SK-N-SH (cell line): ENCODE results near the gene COLEC11. TPM values are rescaled to one million over a fixed set of nuclear protein-coding genes. Genes with fewer than 3 reads are reported as not detected.
A peak's percentile ranks its signal among the peaks of the same experiment; 100 is the strongest.

Experiments used
- CTCF ChIA-PET: fragments of 300-600, 350-600 bp; formaldehyde crosslinking; extraction: SDS; loops from one replicate; lab custom pipeline; 2021; lab: Yijun Ruan, JAX
- POLR2A ChIA-PET: fragments of 350-600 bp; sonication (Branson Sonifier 250); formaldehyde crosslinking; extraction: SDS; loops from one replicate; lab custom pipeline; 2020; ENCODE audit warnings: antibody characterized with exemption, inconsistent platforms; lab: Yijun Ruan, JAX
- DNase-seq: peaks from one replicate; pipeline ENCODE4 v3.0.0; 2012
- H2AFZ ChIP-seq: fragments of 200-600 bp; sonication (generic); 2 replicates; pipeline ENCODE4 v1.8.1; 2016; ENCODE audit warnings: antibody characterized with exemption, mild to moderate bottlenecking, low read depth
- H3F3A ChIP-seq: fragments of 200-600 bp; sonication (generic); replicated peaks from 2 replicates; pipeline ENCODE3; 2016; ENCODE audit warnings: antibody characterized with exemption, mild to moderate bottlenecking; ENCODE audit not compliant: insufficient read depth
- H3K27ac ChIP-seq, 2 experiments: fragments of 200-500 bp in 1 of 2; fragments of 200-600 bp in 1 of 2; sonication (Bioruptor generic) in 1 of 2; sonication (generic), shearing (Covaris generic) in 1 of 2; 2 replicates each; pipeline versions ENCODE4 v1.5.1 to v1.6.1; 2014 to 2016; ENCODE audit warnings: low read depth in 2 of 2, inconsistent platforms in 1 of 2, low read length in 1 of 2, mild to moderate bottlenecking in 1 of 2, mixed read lengths in 1 of 2
- H3K27me3 ChIP-seq: fragments of 200-600 bp; sonication (generic), shearing (Covaris generic); 2 replicates; pipeline ENCODE4 v1.6.1; 2016; ENCODE audit warnings: mixed run types; ENCODE audit not compliant: insufficient read depth
- H3K36me3 ChIP-seq, 2 experiments: fragments of 200-500 bp in 1 of 2; fragments of 200-600 bp in 1 of 2; sonication (Bioruptor generic) in 1 of 2; sonication (generic) in 1 of 2; replicated peaks in 1 of 2; 2 replicates each; pipeline versions ENCODE3 to v1.5.1; 2014 to 2016; ENCODE audit warnings: low read length in 1 of 2, mild to moderate bottlenecking in 1 of 2; ENCODE audit not compliant: insufficient read depth in 2 of 2, control insufficient read depth in 1 of 2
- H3K4me1 ChIP-seq, 2 experiments: fragments of 200-500 bp in 1 of 2; fragments of 200-600 bp in 1 of 2; sonication (Bioruptor generic) in 1 of 2; sonication (generic), shearing (Covaris generic) in 1 of 2; 2 replicates each; pipeline versions ENCODE4 v1.5.1 to v1.6.1; 2014 to 2016; ENCODE audit warnings: low read depth in 1 of 2, low read length in 1 of 2, mixed run types in 1 of 2; ENCODE audit not compliant: insufficient read depth in 2 of 2, control insufficient read depth in 1 of 2
- H3K4me2 ChIP-seq: fragments of 200-600 bp; sonication (generic), shearing (Covaris generic); 2 replicates; pipeline ENCODE4 v1.6.1; 2017; ENCODE audit warnings: mixed run types
- H3K4me3 ChIP-seq, 2 experiments: fragments of 200-500 bp in 1 of 2; fragments of 200-600 bp in 1 of 2; sonication (Bioruptor generic) in 1 of 2; sonication (generic), shearing (Covaris generic) in 1 of 2; 2 replicates each; pipeline versions ENCODE4 v1.5.1 to v1.8.1; 2014 to 2016; ENCODE audit warnings: low read depth in 2 of 2, inconsistent platforms in 1 of 2, low read length in 1 of 2, mild to moderate bottlenecking in 1 of 2, mixed read lengths in 1 of 2, moderate library complexity in 1 of 2
- H3K79me2 ChIP-seq: fragments of 200-600 bp; sonication (generic); 2 replicates; pipeline ENCODE4 v1.8.1; 2017; ENCODE audit warnings: mild to moderate bottlenecking; ENCODE audit not compliant: insufficient read depth
- H3K9ac ChIP-seq: fragments of 200-600 bp; sonication (generic); 2 replicates; pipeline ENCODE4 v1.6.1; 2017; ENCODE audit warnings: mixed run types
- H3K9me2 ChIP-seq: fragments of 200-600 bp; sonication (generic); 2 replicates; pipeline ENCODE4 v1.6.1; 2017; ENCODE audit warnings: mixed run types
- H3K9me3 ChIP-seq: fragments of 200-600 bp; sonication (generic); 2 replicates; pipeline ENCODE4 v1.6.1; 2017; ENCODE audit warnings: mixed run types, mild to moderate bottlenecking, moderate library complexity
- H4K20me1 ChIP-seq: fragments of 200-600 bp; sonication (generic); 2 replicates; pipeline ENCODE4 v1.6.1; 2017; ENCODE audit warnings: mild to moderate bottlenecking, mixed run types; ENCODE audit not compliant: insufficient read depth
- CTCF ChIP-seq: fragments of 200-600 bp; sonication (generic); IDR thresholded peaks from 2 replicates; pipeline ENCODE4 v1.6.1; 2017; ENCODE audit warnings: antibody characterized with exemption, mild to moderate bottlenecking, moderate library complexity
- ELF1 ChIP-seq: IDR thresholded peaks from 2 replicates; pipeline ENCODE4 v1.4.0; 2012
- EZH2phosphoT487 ChIP-seq: fragments of 200-600 bp; sonication (generic); IDR thresholded peaks from 2 replicates; pipeline ENCODE4 v1.6.1; 2017; ENCODE audit warnings: low read depth, mixed run types, mild to moderate bottlenecking, antibody characterized with exemption, moderate library complexity, borderline replicate concordance
- FOXJ3 ChIP-seq: sonication (generic); formaldehyde crosslinking; IDR thresholded peaks from 2 replicates; pipeline ENCODE4 v1.5.1; 2020; ENCODE audit warnings: mild to moderate bottlenecking, missing genetic modification reagents
- FOXM1 ChIP-seq: IDR thresholded peaks from 2 replicates; pipeline ENCODE4 v1.4.0; 2012; ENCODE audit warnings: low read depth, mild to moderate bottlenecking
- IRF3 ChIP-seq: fragments of 150-350 bp; IDR thresholded peaks from 2 replicates; pipeline ENCODE4 v1.6.1; 2016; ENCODE audit warnings: mild to moderate bottlenecking, low read depth, low read length
- MXI1 ChIP-seq: IDR thresholded peaks from 2 replicates; pipeline ENCODE4 v1.6.1; 2012; ENCODE audit warnings: mild to moderate bottlenecking, low read depth, low read length, improper control_type of control experiment
- NFIC ChIP-seq: IDR thresholded peaks from 2 replicates; pipeline ENCODE4 v1.4.0; 2012; ENCODE audit warnings: borderline replicate concordance
- RAD21 ChIP-seq: IDR thresholded peaks from 2 replicates; pipeline ENCODE4 v1.6.1; 2012; ENCODE audit warnings: mild to moderate bottlenecking, low read length
- REST ChIP-seq: IDR thresholded peaks from 2 replicates; pipeline ENCODE4 v1.6.1; 2012; ENCODE audit warnings: mild to moderate bottlenecking, low read depth, low read length, moderate library complexity
- SIN3A ChIP-seq: IDR thresholded peaks from 2 replicates; pipeline ENCODE4 v1.6.1; 2012; ENCODE audit warnings: low read depth, mild to moderate bottlenecking, low read length, moderate library complexity, borderline replicate concordance
- SMC3 ChIP-seq: IDR thresholded peaks from 2 replicates; pipeline ENCODE4 v1.6.1; 2012; ENCODE audit warnings: low read depth, low read length, improper control_type of control experiment
- TCF12 ChIP-seq: IDR thresholded peaks from 2 replicates; pipeline ENCODE4 v1.4.0; 2012
- TEAD4 ChIP-seq: IDR thresholded peaks from 2 replicates; pipeline ENCODE4 v1.4.0; 2012; ENCODE audit warnings: mild to moderate bottlenecking, borderline replicate concordance; ENCODE audit not compliant: insufficient read depth
- USF1 ChIP-seq: IDR thresholded peaks from 2 replicates; pipeline ENCODE4 v1.4.0; 2012; ENCODE audit warnings: low read depth, borderline replicate concordance
- ZBTB33 ChIP-seq: IDR thresholded peaks from 2 replicates; pipeline ENCODE4 v1.4.0; 2012; ENCODE audit warnings: low read depth, borderline replicate concordance
- WGBS: methylation state at CpG from one replicate; pipeline ENCODE4 v1.1.6; 2017; ENCODE audit warnings: low lambda C conversion rate; 5-methylcytosine and 5-hydroxymethylcytosine counted together
- polyA plus RNA-seq, 3 experiments: library from polyadenylated mRNA; depleted of rRNA; stranded (reverse); fragments of >200 nt; gene quantifications; 2 replicates each; pipeline ENCODE4 v1.2.3, GENCODE V29; 2012

Gene COLEC11
- polyA plus RNA-seq, 1 of the 3 experiments (the other 2 are of a cell fraction), result 8.7 TPM

- H3K9me2 ChIP-seq, result no peaks in the 10 kb centered on the region
- H3K27ac ChIP-seq, result no peak overlapping the region
- H3K4me1 ChIP-seq, result peaks cover 0 to 6% of the 10 kb centered on the region in 2 experiments; a peak in 1 of 4 replicates
- H2AFZ ChIP-seq, result no peak overlapping the region
- no peaks in the 10 kb centered on the region for H3K79me2 ChIP-seq
- 0 out of 2 replicates have a peak, but pooled peaks have one; percentile 47 for TF ChIP-seq MXI1
- TF ChIP-seq RAD21, result no peak
- TF ChIP-seq SMC3, result no peak
- TF ChIP-seq FOXJ3 (CRISPR knock-in tag), result peak; percentile 13; the same call in 1 of the 2 replicates
- no peak for TF ChIP-seq NFIC
- TF ChIP-seq, all 33 proteins: peak for 2
- Histone ChIP-seq H3K27me3 (no peaks in the 10 kb centered on the region), H3K9me3 (no peaks in the 10 kb centered on the region), H3K4me2 (0 out of 2 replicates have a peak overlapping the region, but pooled peaks have one; percentile 17), H3F3A (no peaks in the 10 kb centered on the region), H4K20me1 (no peaks in the 10 kb centered on the region), H3K4me3 (no peak overlapping the region; a peak in 1 of 4 replicates), H3K9ac (no peak overlapping the region), H3K36me3 (no peaks in the 10 kb centered on the region)
- CTCF ChIA-PET, result interaction anchor here (0.6 to 2.0 kb wide), 4 partner anchors 9 to 60 kb away, joined by 3 to 6 read pairs (median 3); partner anchors contain the start of gene ALLC
- DNase-seq, result peak; percentile 76
- 28% methylated on average over 23 of the region's 23 CpGs for WGBS
- POLR2A ChIA-PET, result no interaction called here
These were observed 72.3 kb downstream of the COLEC11 start for GRCh38 chr2:3667151-3667631.

GRCh38 chr2:3669656-3670055 is 74.7 kb downstream of the COLEC11 start:
- no peak overlapping the region for H3K4me2 ChIP-seq
- no peaks in the 10 kb centered on the region for H3K36me3 ChIP-seq
- ChIA-PET POLR2A (no interaction called here), CTCF (no interaction called here)
- WGBS, result 56% methylated on average over 8 of the region's 8 CpGs
- no peaks in the 10 kb centered on the region for H3K27me3 ChIP-seq
- H3F3A ChIP-seq, result no peaks in the 10 kb centered on the region
- H3K9ac ChIP-seq, result no peak overlapping the region
- H4K20me1 ChIP-seq, result no peaks in the 10 kb centered on the region
- DNase-seq, result no peak
- peaks cover 0 to 11% of the 10 kb centered on the region in 2 experiments; a peak in 1 of 4 replicates for H3K4me1 ChIP-seq
- no peak for TF ChIP-seq ZBTB33
- no peak for TF ChIP-seq CTCF
- no peak for TF ChIP-seq MXI1
- TF ChIP-seq EZH2phosphoT487, result no peak
- TF ChIP-seq ELF1, result no peak
- TF ChIP-seq REST, result no peak
- no peak for TF ChIP-seq IRF3
- no peak for TF ChIP-seq RAD21
- TF ChIP-seq TCF12, result no peak
- no peak for TF ChIP-seq SIN3A
- no peak for TF ChIP-seq SMC3
- TF ChIP-seq FOXJ3 (CRISPR knock-in tag), result no peak
- no peak for TF ChIP-seq TEAD4
- TF ChIP-seq USF1, result no peak
- no peak for TF ChIP-seq FOXM1
- H3K4me3 ChIP-seq, result no peak overlapping the region
- no peaks in the 10 kb centered on the region for H3K9me3 ChIP-seq
- no peaks in the 10 kb centered on the region for H3K79me2 ChIP-seq
- H2AFZ ChIP-seq, result no peak overlapping the region
- H3K9me2 ChIP-seq, result no peaks in the 10 kb centered on the region
- no peak overlapping the region for H3K27ac ChIP-seq
